NCI-H748 (cell line): ENCODE measurements around the gene RERG.
"Not testable (repeated sequence)": the region's sequence is repeated elsewhere in the genome, so short reads cannot be mapped to it uniquely, and the experiment has no call there.

ENCODE experiments used
- DNase-seq: peaks from one replicate; lab custom pipeline; 2025; ENCODE audit not compliant: unreplicated experiment; lab: John Stamatoyannopoulos, UW

RERG gene

GRCh38 chr12:15220915-15221885 is at the start of gene RERG:
TSS of gene RERG (minus strand) at chr12:15221417. CDS start at chr12:15217489, 3,928 bp downstream.
- DNase-seq = peak; percentile 78

GRCh38 chr12:15270591-15270990 is 49.4 kb upstream of the RERG start:
- DNase-seq = no peak

GRCh38 chr12:15268927-15269552 is 47.8 kb upstream of the RERG start:
- DNase-seq = peak; percentile 63

GRCh38 chr12:15268309-15268708 is 47.1 kb upstream of the RERG start:
- DNase-seq = no peak

GRCh38 chr12:15265875-15266274 is 44.7 kb upstream of the RERG start:
- DNase-seq = no peak

GRCh38 chr12:15256761-15257160 is 35.5 kb upstream of the RERG start:
- DNase-seq = peak; percentile 55

- no peak for DNase-seq
Observed at GRCh38 chr12:15253990-15254389, 32.8 kb upstream of the RERG start.

- DNase-seq = no peak
Observed at GRCh38 chr12:15244926-15245325, 23.7 kb upstream of the RERG start.

- peak; percentile 59 for DNase-seq
Observed at GRCh38 chr12:15244341-15244740, 23.1 kb upstream of the RERG start.

GRCh38 chr12:15243102-15243501 is 21.9 kb upstream of the RERG start:
- no peak for DNase-seq

GRCh38 chr12:15240898-15241297 is 19.7 kb upstream of the RERG start:
- DNase-seq = no peak

GRCh38 chr12:15234508-15234907 is 13.3 kb upstream of the RERG start:
- no peak for DNase-seq

- DNase-seq = no peak
Observed at GRCh38 chr12:15234011-15234410, 12.8 kb upstream of the RERG start.

GRCh38 chr12:15232959-15233358 is 11.7 kb upstream of the RERG start:
- no peak for DNase-seq

GRCh38 chr12:15231493-15231892 is 10.3 kb upstream of the RERG start:
- no peak for DNase-seq

GRCh38 chr12:15230751-15231150 is 9.5 kb upstream of the RERG start:
- DNase-seq = no peak

GRCh38 chr12:15230137-15230536 is 8.9 kb upstream of the RERG start:
- DNase-seq = no peak

GRCh38 chr12:15227004-15227679 is 5.9 kb upstream of the RERG start:
- peak; percentile 53 for DNase-seq

- DNase-seq = not testable (repeated sequence)
Observed at GRCh38 chr12:15225863-15226218, 4.6 kb upstream of the RERG start.

- no peak for DNase-seq
Observed at GRCh38 chr12:15225136-15225862, 4.1 kb upstream of the RERG start.

- DNase-seq = peak; percentile 3
Observed at GRCh38 chr12:15222219-15222618, 1.0 kb upstream of the RERG start.
